Bronchial epithelial cell (primary cell): ENCODE measurements around the gene BOK. TPM values are rescaled to one million over a fixed set of nuclear protein-coding genes. Genes with fewer than 3 reads are reported as not detected.
"Not testable (repeated sequence)": the region's sequence is repeated elsewhere in the genome, so short reads cannot be mapped to it uniquely, and the experiment has no call there.

Source experiments
- DNase-seq: peaks from one replicate; pipeline ENCODE4 v3.0.0-alpha.2; 2010; ENCODE audit warnings: low read depth
- FAIRE-seq: peaks from 2 replicates; lab custom pipeline; 2011; peaks lifted over from hg19 to GRCh38; lab: Jason Lieb, UNC
- H3K27me3 ChIP-seq: 2 replicates; pipeline ENCODE4 v1.5.1; 2011; ENCODE audit warnings: low read length; ENCODE audit not compliant: control insufficient read depth, insufficient read depth
- H3K36me3 ChIP-seq: 2 replicates; pipeline ENCODE4 v1.5.1; 2011; ENCODE audit warnings: low read length; ENCODE audit not compliant: control insufficient read depth, insufficient read depth
- H3K4me3 ChIP-seq: 2 replicates; pipeline ENCODE4 v1.5.1; 2011; ENCODE audit warnings: mild to moderate bottlenecking, low read depth, low read length, control low read depth
- total RNA-seq: library from RNA; depleted of rRNA; stranded (reverse); fragments of >200 nt; gene quantifications from 2 replicates; pipeline ENCODE4 v1.2.1, GENCODE V29; 2014
- TF ChIP-seq, protein P1 (sequence below): IDR thresholded peaks from 2 replicates; pipeline ENCODE4 v1.5.1; 2011; ENCODE audit warnings: mild to moderate bottlenecking, moderate library complexity, low read length, control low read depth, inconsistent platforms; ENCODE audit not compliant: insufficient read depth, severe bottlenecking

Gene BOK
- total RNA-seq, 1 donor from 2014 or later: 19.5 TPM

DNA sequence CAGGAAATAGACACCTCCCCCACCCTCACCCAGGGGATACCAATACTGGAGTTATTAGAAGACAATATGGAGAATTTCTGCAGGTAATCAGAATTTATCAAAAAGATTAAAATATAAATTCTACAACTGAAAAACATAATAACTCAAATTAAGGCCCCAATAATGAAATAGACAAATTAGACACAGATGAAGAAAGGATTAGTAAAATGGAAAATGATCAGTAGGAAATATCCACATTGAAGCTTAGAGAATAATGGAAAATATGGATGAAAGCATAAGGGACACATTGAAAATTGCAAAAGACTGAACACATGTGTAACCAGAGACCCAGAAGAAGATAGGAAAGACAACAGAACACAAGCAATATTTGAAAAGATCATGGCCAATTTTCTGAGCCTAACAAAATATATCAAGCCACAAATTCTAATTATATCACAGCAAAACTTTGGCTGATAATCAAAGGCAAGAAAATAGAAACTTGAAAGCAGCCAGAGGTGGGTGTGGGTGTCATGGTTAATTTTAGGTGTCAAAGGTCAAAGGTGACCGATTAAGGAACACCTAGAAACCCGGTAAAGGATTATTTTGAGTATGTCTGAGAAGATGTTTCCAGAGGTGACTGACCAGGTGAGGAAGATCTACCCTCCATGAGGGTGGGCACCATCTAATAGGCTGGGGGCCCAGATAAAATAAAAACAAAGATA, 28.2 kb downstream of the BOK start:
- H3K4me3 ChIP-seq: no peak overlapping the region
- peaks cover 9% of the 10 kb centered on the region for H3K36me3 ChIP-seq
- no peak for FAIRE-seq
- no peak for DNase-seq
- no peaks in the 10 kb centered on the region for H3K27me3 ChIP-seq
- TF ChIP-seq, protein P1, sequence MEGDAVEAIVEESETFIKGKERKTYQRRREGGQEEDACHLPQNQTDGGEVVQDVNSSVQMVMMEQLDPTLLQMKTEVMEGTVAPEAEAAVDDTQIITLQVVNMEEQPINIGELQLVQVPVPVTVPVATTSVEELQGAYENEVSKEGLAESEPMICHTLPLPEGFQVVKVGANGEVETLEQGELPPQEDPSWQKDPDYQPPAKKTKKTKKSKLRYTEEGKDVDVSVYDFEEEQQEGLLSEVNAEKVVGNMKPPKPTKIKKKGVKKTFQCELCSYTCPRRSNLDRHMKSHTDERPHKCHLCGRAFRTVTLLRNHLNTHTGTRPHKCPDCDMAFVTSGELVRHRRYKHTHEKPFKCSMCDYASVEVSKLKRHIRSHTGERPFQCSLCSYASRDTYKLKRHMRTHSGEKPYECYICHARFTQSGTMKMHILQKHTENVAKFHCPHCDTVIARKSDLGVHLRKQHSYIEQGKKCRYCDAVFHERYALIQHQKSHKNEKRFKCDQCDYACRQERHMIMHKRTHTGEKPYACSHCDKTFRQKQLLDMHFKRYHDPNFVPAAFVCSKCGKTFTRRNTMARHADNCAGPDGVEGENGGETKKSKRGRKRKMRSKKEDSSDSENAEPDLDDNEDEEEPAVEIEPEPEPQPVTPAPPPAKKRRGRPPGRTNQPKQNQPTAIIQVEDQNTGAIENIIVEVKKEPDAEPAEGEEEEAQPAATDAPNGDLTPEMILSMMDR: no peak

DNA sequence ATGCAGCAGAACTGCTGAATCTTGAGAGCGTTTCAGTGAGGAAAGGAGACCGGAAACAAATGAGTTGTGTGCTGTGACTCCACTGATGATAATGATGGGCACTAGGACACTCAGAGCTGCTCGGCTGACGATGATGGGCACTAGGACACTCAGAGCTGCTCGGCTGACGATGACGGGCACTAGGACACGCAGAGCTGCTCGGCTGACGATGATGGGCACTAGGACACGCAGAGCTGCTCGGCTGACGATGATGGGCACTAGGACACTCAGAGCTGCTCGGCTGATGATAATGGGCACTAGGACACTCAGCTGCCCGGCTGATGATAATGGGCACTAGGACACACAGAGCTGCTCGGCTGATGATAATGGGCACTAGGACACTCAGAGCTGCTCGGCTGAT, 31.3 kb downstream of the BOK start:
- not testable (repeated sequence) for H3K4me3 ChIP-seq, DNase-seq, H3K27me3 ChIP-seq
- H3K36me3 ChIP-seq: peaks cover 10% of the 10 kb centered on the region
- FAIRE-seq: peak; percentile 18

DNA sequence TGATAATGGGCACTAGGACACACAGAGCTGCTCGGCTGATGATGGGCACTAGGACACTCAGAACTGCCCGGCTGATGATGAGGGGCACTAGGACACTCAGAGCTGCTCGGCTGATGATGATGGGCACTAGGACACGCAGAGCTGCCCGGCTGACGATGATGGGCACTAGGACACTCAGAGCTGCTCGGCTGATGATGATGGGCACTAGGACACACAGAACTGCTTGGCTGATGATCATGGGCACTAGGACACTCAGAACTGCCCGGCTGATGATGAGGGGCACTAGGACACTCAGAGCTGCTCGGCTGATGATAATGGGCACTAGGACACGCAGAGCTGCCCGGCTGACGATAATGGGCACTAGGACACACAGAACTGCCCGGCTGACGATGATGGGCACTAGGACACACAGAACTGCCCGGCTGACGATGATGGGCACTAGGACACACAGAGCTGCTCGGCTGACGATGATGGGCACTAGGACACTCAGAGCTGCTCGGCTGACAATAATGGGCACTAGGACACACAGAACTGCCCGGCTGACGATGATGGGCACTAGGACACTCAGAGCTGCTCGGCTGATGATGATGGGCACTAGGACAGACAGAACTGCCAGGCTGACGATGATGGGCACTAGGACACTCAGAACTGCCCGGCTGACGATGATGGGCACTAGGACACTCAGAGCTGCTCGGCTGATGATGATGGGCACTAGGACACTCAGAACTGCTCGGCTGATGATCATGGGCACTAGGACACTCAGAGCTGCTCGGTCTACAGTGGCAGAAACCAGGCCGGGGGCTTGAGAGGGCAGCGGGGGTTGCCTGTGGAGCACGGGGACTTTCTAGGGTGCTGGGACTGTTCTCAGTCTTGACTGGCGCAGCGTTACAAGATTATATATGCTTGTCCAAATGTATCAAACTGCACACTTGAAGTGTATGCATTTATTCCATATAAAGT, 32.2 kb downstream of the BOK start:
- H3K27me3 ChIP-seq, H3K36me3 ChIP-seq, FAIRE-seq, H3K4me3 ChIP-seq, DNase-seq: not testable (repeated sequence)

GRCh38 chr2:241592126-241592845, 33.7 kb downstream of the BOK start:
- peaks cover 7% of the 10 kb centered on the region for H3K36me3 ChIP-seq
- no peak for FAIRE-seq

DNA sequence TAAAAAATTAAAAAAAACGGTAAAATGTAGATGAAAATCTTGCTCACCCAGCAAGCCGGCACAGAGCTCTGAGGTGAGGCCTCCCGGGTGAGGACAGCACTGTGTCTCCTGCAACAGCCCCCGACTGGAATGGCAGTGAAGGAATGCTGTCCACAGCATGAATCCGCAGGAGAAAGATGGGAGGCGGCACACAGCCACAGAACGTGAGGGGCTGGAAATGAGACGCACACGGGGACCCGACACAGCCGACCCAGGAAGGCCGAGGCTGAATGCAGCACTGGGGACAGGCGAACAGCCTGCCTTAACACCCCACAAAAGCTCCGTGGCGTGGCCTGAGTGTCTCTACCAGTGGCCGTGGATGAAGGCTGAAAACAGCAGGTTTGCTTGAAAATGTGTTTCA, 34.7 kb downstream of the BOK start:
- H3K4me3 ChIP-seq: no peak overlapping the region
- TF ChIP-seq, protein P1: no peak
- FAIRE-seq (no peak), DNase-seq (no peak)
- H3K36me3 ChIP-seq: peaks cover 9% of the 10 kb centered on the region
- H3K27me3 ChIP-seq: no peaks in the 10 kb centered on the region

More at GRCh38 chr2:241592126-241592845, 33.7 kb downstream of the BOK start:
- DNase-seq: no peak
- Histone ChIP-seq H3K4me3 (no peak overlapping the region), H3K27me3 (no peaks in the 10 kb centered on the region)
- TF ChIP-seq, protein P1: no peak

GRCh38 chr2:241595600-241596140, 37.1 kb downstream of the BOK start:
- Histone ChIP-seq H3K4me3 (no peak overlapping the region), H3K36me3 (peaks cover 8% of the 10 kb centered on the region), H3K27me3 (no peaks in the 10 kb centered on the region)
- no peak for FAIRE-seq
- no peak for DNase-seq
- TF ChIP-seq, protein P1: no peak
